Measurements from ENCODE around the gene TUBG1.

Gene TUBG1

GRCh38 chr17:42655528-42655927 lies 46.0 kb downstream of the TUBG1 start:
- no peak for TF ChIP-seq CTCF (IDR thresholded peaks at IDR 0.05; ENCODE audit: low read depth, low read length)
- H3K4me3 ChIP-seq (ENCODE audit: low read depth, low read length), result no peak overlapping the region

DNA sequence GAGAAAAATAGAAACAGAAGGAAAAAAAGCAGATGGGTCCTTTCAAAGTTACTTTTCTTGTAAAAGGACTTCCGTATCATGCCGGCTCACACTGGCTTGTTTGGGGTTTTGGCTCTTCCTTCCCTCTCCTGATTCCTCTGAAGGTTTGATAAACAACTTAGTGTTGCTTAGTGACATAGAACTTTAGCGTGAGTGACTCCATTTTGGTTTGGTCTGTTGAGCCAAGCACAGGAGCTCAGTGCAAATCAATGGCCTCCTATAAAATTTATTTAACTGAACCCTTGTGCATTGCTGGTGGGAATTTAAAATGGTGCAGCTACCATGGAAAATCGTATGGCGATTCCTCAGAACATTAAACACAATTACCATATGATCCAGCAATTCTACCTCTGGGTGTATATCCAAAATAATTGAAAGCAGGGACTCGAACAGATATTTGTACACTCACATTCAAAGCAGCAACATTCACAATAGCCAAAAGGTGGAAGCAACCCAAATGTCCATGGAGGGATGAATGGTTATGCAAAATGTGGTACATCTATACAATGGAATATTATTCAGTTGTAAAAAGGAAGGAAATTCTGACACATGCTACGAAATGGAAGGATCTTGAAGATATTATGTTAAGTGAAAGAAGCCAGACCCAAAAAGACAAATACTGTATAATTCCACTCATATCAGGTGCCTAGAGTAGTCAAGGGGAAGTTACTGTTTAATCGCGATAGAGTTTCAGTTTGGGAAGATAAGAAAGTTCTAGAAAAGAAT lies 48.5 kb downstream of the TUBG1 start:
- no peak overlapping the region for H3K4me3 ChIP-seq (ENCODE audit: low read depth, low read length)
- no peak for TF ChIP-seq CTCF (IDR thresholded peaks at IDR 0.05; ENCODE audit: low read depth, low read length)

DNA sequence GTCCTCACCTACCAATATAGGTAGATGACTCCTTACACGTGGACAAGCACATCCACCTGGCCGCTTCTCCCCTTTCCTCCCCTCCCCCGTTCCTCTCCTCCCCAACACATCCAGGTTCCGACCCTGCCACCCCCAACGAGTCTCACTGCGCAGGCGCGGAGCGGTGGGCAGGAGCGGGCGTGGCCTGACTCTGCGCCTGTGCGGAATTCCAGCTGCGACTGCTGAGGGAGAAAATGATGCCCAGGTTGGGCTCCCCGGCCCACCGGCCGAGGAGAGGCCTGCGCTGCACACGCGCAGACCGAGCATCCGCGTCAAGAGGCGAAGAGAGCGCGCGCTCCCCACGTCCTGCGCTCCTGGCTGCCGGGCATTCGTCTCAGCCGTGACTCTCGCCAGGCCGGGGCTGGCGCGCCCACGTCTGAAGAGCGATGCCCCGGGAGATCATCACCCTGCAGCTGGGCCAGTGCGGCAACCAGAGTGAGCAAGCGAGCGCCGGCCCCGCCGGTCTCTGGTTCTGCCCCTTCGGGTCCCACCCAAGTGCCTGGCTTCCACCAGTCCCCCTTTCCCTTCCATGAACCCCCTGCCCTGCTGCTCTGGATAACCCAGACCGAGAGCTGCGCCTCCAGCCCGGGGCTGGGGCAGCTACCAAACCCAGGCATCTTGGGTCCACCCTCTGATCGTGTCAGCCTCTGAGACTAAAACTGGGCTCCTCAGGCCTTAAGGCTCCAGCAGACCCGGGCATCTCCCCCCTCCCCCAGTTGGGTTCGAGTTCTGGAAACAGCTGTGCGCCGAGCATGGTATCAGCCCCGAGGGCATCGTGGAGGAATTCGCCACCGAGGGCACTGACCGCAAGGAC lies 49.8 kb downstream of the TUBG1 start, which contains the start of gene TUBG2:
Gene TUBG2 (plus strand): TSS at position 206 of the 853 bp plus-strand sequence. CDS start 220 bp downstream, at position 426.
- H3K4me3 ChIP-seq (ENCODE audit: low read depth, low read length), result peak within 1 kb of the TSS; percentile 71
- no peak for TF ChIP-seq CTCF (IDR thresholded peaks at IDR 0.05; ENCODE audit: low read depth, low read length)

DNA sequence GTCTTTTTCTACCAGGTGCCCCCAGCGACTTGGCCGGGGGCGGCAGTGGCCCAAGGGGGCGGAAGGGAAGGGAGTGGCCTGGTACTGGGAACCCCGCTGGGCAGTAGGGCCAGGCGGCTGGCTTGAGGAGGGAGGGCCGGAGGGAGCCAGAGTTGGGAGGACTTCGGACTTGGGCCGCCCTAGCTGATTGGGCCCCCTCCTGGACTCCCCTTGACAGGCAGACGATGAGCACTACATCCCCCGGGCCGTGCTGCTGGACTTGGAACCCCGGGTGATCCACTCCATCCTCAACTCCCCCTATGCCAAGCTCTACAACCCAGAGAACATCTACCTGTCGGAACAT lies 50.4 kb downstream of the TUBG1 start:
- peak overlapping the region; percentile 71 for H3K4me3 ChIP-seq (ENCODE audit: low read depth, low read length)

GRCh38 chr17:42660692-42661345 lies 51.3 kb downstream of the TUBG1 start:
- no peak overlapping the region for H3K4me3 ChIP-seq (ENCODE audit: low read depth, low read length)
- no peak for TF ChIP-seq CTCF (IDR thresholded peaks at IDR 0.05; ENCODE audit: low read depth, low read length)

Data from WI38 (cell line).